HG03060 (cell line): ENCODE data around the gene SIAH1.
A peak's percentile ranks its signal among the peaks of the same experiment; 100 is the strongest.
"Not testable (repeated sequence)": the region's sequence is repeated elsewhere in the genome, so short reads cannot be mapped to it uniquely, and the experiment has no call there.

Experiments
- ATAC-seq: cut with Tn5 transposase; IDR thresholded peaks from one replicate; pipeline ENCODE4 v1.9.1; 2021; ENCODE audit warnings: low read depth, moderate number of reproducible peaks; ENCODE audit not compliant: unreplicated experiment

Gene SIAH1

GRCh38 chr16:48367441-48368049 lies 17.7 kb downstream of the SIAH1 start:
- no peak for ATAC-seq

GRCh38 chr16:48366165-48367093 lies 18.8 kb downstream of the SIAH1 start:
- ATAC-seq: peak; percentile 66

DNA sequence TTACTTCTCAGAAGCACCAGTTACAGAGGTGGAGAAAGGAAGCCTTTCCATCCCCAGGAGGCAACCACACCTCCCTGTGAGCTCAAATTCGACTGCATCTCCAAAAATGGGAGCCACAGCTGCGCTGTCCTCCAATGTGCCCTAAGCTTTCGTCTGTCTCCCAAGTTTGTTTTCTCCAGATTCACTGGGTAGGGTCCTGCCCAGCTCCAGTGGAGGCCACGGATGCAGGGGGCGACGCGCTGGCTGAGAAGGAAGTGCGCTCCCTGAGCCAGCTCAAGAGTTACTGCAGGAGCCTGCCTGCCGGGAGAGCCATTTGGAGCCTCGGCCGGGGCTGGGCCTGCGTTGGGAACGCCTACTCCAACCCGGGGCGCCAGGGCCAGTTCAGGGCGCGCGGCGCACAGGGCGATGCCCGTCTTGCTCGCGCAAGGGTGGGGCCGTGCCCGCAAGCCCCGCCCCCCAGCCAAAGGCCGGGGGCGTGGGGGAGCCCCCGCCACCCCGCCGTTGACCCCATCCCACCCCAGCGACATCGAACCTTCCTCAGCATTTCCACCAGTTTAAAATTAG lies 19.5 kb downstream of the SIAH1 start:
- peak; percentile 52 for ATAC-seq

DNA sequence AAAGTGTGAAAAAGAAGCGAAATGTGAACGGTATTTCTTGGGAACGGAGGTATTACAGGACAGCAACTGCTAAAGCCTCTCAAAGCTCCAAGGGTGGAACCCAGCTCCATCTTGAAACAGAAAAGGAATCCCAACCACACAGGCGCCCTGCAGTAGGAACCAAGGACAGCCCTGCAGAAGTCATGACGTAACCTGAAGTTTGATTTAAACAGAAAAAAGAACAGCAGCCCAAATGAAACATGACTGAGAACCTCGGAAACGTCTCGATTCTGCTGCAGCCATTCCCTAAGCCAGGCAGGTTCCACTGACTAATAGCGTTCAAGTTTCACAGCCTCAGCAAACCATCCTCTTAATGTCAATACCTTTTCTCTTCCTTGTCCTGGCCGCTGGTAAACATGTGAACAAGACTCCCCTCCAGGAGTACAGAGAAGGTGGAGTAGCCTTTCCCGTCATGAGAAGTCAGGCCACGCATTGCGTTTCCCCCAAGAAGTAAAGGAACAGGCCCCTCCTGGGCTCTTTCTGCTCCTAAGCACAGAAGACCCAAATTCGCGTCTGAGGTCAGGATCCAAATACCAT lies 20.1 kb downstream of the SIAH1 start:
- ATAC-seq: no peak

DNA sequence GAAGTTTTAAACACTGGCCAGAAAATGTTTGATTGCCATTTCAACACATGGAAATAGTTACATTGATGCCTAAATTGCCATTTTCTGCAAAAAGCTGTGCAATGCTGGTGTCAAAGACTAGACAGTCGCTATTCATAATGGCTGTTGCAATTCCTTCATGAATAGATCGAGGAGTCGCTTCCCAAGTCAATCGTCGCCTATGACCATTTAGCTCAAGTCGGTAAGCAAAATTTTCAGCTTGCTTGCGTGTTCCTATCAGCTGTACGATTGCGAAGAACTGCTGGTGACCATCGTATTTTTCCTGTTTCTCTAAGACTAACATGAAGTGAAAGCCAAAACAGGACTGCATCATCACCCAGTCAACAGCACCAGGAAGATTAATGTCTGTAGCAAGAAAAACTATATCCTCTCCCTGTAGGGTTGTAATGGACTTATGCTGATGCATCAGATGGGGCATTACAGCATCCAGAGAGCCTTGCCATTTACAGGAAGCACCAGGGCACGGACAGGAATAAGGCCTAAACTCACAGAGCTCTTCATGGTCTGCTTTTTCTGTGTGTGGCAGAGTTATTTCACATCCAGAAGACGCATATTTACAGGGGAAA lies 23.6 kb downstream of the SIAH1 start:
- no peak for ATAC-seq

- ATAC-seq: no peak
Measured at GRCh38 chr16:48361012-48361411, 24.2 kb downstream of the SIAH1 start.

DNA sequence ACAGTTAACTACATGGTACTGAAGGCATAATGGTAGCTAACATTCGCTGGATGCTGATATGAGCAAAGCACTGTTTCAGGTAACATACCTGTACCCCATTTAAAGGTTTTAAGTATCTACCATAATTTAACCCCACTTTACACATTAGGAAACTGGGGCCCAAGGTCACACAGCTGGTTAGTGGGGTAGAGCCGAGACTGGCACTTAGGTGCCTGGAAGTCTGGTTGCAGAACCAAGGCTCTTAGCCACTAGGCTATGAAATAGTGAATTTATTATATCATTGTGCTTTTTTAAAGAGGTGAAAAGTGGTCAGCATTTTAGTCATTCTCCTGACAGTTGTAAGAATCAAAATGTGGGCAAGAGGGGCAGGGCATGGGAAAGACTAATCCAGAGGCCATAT lies 25.2 kb downstream of the SIAH1 start:
- ATAC-seq: no peak

DNA sequence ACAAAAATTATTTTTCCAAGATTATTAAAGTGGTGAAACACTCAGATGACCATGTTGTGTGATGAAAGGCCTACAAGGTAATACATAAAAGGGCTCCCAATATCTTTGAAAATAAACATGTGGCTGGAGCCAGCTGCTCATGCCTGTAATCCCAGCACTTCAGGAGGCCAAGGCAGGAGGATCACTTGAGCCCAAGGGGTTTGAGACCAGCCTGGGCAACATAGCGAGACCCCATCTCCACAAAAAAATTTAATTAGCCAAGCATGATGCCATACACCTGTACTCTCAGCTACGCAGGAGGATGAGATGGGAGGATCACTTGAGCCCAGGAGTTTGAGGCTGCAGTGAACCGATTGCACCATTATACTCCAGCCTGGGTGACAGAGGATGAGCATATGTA lies 26.8 kb downstream of the SIAH1 start:
- no peak for ATAC-seq

- no peak for ATAC-seq
Measured at GRCh38 chr16:48356633-48357376, 28.4 kb downstream of the SIAH1 start.

GRCh38 chr16:48354877-48355855 lies 30.0 kb downstream of the SIAH1 start:
- ATAC-seq: no peak

DNA sequence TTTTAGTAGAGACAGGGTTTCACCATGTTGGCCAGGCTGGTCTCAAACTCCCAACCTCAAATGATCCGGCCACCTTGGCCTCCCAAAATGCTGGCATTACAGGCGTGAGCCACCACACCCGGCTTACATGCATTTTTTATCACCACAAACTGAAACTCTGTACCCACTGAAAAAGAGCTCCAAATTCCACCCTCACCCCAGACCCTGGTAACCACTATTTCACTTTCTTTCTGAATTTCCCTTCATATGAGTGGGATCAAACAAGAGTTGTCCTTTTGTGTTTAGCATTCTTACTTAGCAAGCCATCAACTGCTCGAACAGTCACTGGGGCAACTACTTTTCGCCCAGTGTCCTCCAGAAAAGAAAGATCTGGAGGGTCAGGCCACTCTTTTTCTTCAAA lies 30.8 kb downstream of the SIAH1 start:
- ATAC-seq: not testable (repeated sequence)

DNA sequence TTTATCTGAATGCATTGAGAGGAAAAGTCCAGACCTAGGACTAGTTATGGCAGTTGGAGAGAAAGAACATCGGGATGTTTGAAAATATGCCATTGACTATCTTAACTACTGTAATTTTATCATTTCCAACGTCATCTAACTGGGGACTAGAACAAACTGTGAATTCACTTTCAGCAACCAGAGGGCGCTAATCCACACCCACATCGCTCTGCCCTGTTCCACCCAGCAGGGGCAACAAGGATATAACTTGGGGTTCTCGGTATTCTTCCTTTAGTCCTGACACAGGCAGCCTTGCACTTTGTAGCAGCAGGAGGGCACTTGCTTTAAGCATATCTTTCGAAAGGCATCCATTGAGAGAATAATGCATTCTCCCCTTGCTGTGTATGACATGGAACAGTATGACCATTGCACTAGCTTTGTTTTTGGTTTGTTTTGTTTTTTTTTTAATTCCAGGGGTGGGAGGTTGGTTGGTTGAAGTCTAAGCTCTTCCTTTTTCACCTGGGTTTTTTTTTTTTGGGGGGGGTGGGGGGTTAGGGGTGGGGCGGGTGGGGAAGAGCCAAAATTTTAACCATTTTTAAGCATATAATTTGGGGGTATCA lies 31.5 kb downstream of the SIAH1 start:
- peak; percentile 49 for ATAC-seq

DNA sequence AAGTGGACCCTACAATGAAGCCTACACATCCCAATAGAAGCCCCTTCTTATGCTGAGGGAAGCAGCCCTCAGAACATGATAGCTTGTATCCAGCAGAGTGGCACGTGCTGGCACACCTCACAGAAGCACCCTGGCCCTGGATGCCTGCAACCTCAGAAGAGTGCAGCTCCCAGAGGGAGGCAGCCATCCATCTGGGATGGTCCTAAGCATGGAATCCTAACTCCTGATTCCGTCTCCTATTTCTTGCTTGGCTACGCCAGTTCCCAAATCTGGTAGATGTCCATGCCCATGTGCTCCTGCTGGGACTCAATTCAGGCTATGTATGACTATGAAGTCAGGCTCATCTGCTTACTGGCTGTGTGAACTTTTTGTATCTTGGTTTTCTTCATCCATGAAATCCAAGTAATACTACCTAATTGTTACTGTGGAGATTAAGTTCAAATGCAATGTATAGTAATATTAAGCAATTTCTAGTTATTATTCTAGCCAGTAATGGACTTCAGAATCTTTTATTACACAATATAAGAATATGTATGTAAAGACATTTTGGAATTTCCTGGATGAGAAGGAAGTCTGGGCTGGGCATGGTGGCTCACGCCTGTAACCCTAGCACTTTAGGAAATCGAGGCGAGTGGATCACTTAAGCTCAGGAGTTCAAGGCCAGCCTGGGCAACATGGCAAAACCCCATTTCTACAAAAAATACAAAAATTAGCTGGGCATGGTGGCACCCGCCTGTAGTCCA lies 32.4 kb downstream of the SIAH1 start:
- no peak for ATAC-seq

DNA sequence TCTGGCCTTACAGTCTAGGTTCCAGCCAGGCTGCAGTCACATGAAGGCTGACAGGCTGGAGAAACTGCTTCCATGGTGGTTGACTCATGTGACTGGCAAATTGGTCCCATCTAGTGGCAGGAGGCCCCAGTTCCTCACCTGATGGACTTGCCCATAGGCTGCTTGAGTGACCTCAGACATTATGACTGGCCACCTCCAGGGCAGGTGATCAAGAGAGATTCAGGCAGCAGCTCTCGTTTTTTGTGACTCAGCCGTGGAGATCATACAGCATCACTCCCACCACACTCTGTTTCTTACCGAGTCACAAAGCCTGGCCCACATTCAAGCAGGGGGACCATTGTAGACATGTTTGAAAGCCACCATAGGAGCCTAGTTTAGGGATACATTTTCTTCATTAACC lies 34.5 kb downstream of the SIAH1 start:
- ATAC-seq: no peak

GRCh38 chr16:48347980-48348379 lies 37.2 kb downstream of the SIAH1 start:
- ATAC-seq: no peak

- no peak for ATAC-seq
Measured at GRCh38 chr16:48347191-48347865, 37.9 kb downstream of the SIAH1 start.

- ATAC-seq: no peak
Measured at GRCh38 chr16:48342591-48342990, 42.6 kb downstream of the SIAH1 start.
